HepG2 (cell line): ENCODE data around the gene TAS2R1.

Experiments
- CBX5 ChIP-seq: sonication (generic); formaldehyde crosslinking; IDR thresholded peaks from 2 replicates; pipeline ENCODE4 v1.4.0; 2020; ENCODE audit warnings: missing genetic modification reagents, borderline replicate concordance
- CTCF ChIP-seq: sonication (generic); formaldehyde crosslinking; IDR thresholded peaks from 2 replicates; pipeline ENCODE4 v1.5.0; 2020; ENCODE audit warnings: mild to moderate bottlenecking, missing genetic modification reagents, moderate library complexity
- IRF1 ChIP-seq: sonication (generic); formaldehyde crosslinking; IDR thresholded peaks from 2 replicates; pipeline ENCODE4 v1.4.0; 2020; ENCODE audit warnings: low read depth, mild to moderate bottlenecking, missing genetic modification reagents
- KDM1A ChIP-seq: IDR thresholded peaks from 2 replicates; pipeline ENCODE4 v1.6.1; 2016; ENCODE audit warnings: missing compliant biosample characterization
- POLR2A ChIP-seq, 2 experiments: IDR thresholded peaks; 2 replicates each; pipeline ENCODE4 v1.6.1; 2011; ENCODE audit warnings: low read depth in 2 of 2, low read length in 2 of 2, mild to moderate bottlenecking in 1 of 2, moderate library complexity in 1 of 2; ENCODE audit not compliant: insufficient read depth in 1 of 2

- TF ChIP-seq IRF1 (no peak), CTCF (no peak), CBX5 (no peak), KDM1A (CRISPR knock-in tag) (no peak), POLR2A (IDR thresholded peaks at IDR 0.05; ENCODE audit: insufficient read depth in 1 of 2, low read depth in 2 of 2, low read length in 2 of 2) (no peak)
Measured at GRCh38 chr5:9652295-9652694, 22.1 kb upstream of the TAS2R1 start.
